Measurements from ENCODE around the gene FAT1.

- TF ChIP-seq EZH2 (IDR thresholded peaks at IDR 0.05; ENCODE audit: borderline replicate concordance, low read depth, low read length, severe bottlenecking) (no peak), CTCF (IDR thresholded peaks at IDR 0.05; ENCODE audit: extremely low read depth in 1 of 2, insufficient read depth in 1 of 2, low read depth in 1 of 2, low read length in 2 of 2) (peak; percentile 7 to 23), POLR2A (IDR thresholded peaks at IDR 0.05; ENCODE audit: low read depth, low read length) (no peak), POLR2AphosphoS5 (IDR thresholded peaks at IDR 0.05; ENCODE audit: insufficient read depth, low read depth, low read length) (no peak)
Observed at GRCh38 chr4:186669159-186669731, 54.4 kb downstream of the FAT1 start.
